GM19395 (cell line): Measurements from ENCODE around the gene STXBP4.

ENCODE experiments used
- ATAC-seq: cut with Tn5 transposase; IDR thresholded peaks from one replicate; pipeline ENCODE4 v1.9.1; 2021; ENCODE audit warnings: mild to moderate bottlenecking, moderate library complexity; ENCODE audit not compliant: unreplicated experiment

STXBP4 gene

DNA sequence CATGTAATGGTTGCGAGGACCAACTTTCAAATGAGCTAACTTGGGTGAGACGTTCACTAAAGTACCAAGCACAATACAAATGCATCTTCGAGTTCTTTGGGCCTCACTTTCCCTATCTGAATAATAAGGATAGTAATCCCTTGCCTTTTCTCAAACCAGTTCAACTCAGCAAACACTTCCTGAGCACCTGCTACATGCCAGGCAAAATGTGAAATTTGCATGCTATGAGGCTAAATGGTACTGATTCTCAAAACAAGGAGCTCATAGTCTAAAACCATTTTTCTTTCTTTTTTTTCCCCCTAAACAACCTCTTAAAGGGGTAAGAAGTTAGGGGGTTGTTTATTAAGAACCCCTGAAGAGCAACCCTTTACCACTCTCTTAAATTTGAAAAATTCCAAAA lies 194.8 kb downstream of the STXBP4 start:
- ATAC-seq = no peak

DNA sequence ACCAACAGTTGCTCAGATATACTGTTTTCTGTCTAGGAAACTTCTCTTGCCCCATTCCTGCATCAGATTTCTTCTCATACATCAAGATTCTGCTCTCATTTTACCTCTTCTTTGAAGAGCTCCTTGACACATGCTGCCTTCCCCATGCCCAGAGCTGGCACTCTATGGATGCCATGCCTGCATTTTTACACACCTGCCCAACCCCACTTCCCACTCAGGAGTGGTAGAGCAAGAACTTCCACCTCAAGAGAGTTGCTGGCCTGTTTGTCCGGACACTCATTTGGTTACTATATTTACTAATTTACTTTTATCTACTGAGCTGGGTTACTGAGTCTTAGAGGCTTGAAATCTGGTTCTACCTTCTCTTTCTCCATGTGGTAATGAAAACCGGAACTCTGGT lies 197.9 kb downstream of the STXBP4 start:
- no peak for ATAC-seq

DNA sequence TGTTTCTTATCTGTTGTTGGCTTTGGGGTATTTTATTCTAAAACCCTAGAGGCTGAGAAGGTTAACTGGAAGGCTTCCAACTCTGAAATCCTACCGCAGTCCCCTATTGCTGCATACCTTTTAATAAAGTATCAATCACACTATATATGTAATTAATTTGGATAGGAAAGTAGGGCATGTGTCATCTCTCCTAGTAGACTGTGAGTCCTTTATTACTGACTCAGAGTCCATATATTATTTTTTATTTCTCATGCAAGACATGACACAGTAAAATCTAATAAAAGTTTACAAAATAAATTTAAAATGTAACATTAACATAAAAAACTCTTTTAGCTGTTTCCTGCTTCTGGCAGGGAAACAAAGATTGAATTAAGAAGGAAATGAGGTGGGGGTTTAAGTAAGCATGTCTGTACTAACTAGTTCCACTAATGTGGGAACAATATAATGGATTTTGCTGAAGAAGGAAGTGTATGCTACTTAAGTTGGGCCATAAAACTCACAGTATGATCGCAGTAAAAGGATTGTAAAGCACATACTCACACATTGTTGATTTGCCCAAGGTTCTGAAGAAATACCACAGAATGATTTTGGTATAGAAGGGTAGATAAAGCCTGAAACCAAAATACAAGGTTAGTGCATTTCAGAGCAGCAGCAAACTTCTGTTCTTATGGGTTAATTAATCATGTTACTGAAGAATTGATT lies 198.6 kb downstream of the STXBP4 start:
- no peak for ATAC-seq

DNA sequence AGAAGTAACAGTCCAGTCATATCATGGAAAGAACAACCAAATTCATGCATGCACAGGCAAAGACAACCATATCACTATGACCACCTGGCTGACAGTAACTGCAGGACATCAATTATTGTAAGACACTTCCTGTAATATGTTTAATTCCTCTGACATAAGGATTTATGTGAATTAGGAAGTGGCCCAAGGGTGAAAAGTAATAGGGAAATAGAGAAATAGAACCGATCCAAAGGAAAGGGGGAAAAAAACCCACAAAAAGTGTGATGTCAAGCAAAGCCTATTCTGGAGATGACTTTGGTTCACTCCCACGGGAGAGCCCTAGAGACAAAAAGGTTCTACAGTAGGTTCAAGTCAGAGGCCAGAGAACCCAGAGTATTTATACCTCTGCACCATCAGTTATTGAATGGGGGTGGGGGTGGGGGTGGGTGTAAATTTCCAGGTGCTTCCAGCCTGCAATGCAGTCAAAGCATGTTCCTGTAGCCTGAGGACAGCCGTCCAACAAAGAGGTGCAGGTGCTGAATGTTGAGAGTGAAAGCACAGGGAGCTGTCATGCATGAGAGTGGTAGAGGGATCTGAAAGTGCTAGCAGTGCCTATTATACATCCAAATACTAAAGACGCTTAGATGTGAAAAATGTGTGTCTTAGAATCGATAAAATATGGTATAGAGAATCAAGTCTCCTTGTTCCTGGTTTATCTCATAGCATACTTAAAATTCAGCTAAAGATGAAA lies 200.6 kb downstream of the STXBP4 start:
- ATAC-seq = peak; percentile 89

DNA sequence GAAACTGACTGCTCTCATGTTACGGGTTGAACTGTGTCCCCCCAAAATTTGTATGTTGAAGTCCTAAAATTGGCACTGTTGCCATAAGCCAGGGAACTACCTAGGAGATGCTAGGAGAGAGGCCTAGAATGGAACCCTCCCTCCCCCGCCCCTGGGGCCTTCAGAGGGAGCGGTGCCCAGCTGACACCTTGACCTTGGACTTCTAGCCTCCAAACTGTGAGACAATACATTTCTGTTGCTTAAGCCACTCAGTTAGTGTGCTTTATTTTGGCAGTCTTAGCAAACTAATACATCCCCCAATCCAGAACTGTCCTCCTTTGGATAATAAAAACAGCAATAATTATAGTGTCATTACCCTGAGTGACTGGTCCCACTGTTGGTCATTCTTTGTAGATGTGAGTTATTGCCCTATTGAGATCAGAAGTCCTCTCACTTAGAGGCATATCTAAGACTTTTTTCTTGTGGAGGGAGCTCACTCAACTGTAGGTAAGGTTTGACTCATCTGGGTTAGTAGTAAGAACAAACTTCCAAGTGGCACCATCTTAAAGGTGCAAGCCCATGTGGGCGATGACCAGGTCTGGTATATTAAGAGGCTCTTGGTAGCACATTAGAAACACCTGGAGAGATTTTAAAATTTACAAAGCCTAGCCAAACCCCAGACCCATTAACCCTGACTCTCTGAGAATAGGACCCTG lies 203.2 kb downstream of the STXBP4 start:
- ATAC-seq = peak; percentile 35

DNA sequence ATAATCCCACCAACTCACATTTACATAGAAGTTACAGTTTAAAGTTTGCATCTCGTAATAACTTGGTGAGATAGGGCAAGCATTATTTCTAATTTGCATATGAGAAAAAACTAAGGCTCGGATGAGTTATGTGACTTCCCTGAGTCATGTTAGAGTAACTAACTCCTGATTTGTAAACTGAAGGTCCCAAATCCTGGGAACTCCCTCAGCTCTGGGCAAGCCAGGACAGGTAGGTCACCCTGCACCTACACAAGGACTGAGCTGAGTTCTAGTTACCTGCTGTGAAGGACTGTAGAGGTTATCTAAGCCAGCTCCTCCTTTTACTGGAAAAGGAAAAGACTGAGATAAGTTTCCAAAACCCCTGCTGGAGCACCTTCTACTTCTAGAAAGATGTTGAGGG lies 204.0 kb downstream of the STXBP4 start:
- ATAC-seq = peak; percentile 31

DNA sequence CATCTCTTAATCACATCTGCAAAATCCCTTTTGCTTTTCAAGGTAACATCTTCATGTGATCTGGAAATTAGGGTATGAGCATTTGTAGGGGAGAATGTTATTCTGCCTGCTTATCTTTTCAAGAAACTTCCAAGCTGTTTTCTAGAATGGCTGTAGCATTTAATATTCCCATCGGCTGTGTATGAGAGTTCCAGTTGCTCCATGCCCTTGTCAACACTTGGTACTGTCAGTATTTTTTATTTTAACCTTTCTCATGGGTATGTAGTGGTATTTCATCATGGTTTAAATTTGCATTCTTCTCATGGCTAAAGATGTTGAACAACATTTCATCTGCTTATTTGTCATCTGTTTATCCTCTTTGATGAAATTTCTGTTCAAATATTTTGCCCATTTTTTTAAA lies 205.6 kb downstream of the STXBP4 start:
- ATAC-seq = no peak

DNA sequence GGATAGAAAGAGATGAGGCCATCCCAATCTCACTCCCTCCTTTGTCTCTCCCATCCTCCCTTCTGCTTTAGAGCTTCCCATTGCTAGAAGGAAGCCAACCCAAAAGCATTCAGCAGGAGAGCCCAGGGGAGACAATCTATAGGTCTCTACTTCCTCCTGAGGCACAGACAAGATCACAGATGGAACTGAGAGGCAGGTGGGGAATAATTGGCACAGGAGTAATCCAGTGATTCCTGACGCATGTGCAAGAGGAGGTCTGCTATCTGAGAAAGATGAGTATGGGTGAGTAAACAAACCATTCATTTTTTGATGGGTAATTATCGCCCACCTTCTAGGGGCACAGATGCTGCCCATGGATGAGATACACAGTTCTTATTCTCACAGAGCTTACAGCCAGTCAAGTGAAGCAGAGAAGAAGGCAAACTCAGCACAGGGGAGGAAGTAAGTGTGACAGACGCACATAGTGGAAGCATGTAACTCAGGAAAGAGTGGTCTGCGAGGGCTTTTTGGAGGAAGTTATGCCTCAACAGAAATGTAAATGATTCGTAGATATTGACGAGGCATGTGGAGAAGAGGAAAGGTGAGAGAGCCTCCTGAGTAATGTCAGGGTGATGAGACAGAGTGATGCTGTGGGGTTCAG lies 207.3 kb downstream of the STXBP4 start:
- ATAC-seq = no peak

DNA sequence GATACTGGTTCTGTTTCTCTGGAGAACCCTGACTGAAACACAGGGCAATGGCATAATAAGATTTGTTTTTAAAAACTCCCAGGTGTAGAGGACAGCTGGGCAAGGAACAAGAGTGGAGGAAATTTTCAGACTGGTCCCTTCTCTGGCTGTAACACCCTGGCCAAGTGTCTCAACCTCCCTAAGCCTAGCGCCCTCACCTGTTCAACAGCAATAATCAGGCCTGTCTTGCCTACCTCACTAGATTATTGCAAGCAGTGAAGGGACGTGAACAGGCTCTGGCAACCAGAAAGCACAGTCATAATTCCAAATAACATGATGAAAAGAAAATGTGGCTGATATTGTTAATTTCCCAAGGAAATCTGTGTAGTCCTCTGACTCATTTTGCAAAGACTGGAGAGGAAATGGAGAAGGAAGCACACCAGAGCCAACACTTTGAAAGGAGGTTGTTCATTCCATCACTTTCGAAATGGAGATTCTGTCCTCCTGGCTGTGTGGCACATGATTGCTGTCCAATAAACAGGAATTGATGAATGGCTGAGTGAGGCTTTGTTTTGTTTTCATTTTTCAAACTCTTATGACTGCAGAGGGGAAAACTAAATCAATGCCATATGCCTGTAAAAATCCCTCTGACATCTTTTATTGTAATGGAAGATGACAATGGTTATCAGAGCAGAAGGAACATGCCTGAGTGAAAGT lies 208.7 kb downstream of the STXBP4 start:
- ATAC-seq = no peak

DNA sequence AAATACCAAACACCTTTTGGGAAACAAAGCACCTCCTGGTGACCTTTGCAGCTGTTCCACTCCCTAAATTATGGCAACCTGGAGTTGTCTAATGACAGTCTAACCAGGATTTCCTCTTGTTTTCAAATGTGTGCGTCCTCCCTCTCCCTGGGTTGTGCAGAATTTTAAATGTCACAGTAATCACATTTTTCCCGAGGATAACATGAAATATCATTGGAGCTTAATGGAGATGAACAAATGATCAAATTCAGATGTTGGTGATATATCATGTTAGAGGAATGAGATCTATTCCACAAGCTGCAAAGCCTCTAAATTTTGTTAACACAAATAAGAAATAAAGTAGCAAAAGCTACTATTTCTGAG lies 209.3 kb downstream of the STXBP4 start:
- ATAC-seq = no peak

DNA sequence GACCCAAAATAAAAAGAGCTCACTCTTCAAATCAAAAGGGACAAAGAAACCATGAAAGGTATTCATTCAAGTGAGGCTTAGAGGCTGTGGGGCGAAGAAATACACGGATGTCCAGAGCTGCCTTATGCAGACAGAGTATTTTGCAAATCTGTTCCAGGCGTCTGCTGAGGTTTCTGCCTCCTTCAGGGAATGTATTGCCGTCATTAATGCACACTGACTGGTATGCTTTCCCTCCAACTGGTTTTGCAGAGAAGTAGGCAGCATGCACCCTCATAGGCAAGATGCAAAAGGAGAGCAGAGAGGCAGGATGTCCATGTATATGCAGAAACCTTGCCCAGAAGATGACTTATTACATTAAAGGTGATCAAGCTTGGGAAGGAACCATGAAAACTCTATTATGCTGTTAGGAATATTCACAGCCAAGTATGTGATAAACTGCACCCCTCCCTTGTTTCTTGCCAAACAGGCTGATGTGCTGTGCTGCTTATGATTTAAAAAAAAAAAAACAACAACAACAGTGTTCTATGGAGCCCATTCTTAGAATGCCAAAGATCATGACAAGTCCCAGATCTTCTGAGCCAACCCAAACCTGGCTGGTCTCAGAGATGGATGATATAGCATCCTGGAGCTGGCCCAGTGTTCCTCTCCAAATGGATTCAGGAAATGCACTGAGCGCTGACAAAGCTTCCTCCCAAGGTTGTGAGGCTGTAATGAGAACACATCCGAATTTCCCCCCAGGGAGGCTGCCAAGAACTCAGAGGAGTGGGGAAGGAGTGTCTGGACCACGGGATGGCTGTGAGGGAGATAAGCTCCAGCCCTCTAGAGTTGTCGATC lies 218.6 kb downstream of the STXBP4 start:
- no peak for ATAC-seq

DNA sequence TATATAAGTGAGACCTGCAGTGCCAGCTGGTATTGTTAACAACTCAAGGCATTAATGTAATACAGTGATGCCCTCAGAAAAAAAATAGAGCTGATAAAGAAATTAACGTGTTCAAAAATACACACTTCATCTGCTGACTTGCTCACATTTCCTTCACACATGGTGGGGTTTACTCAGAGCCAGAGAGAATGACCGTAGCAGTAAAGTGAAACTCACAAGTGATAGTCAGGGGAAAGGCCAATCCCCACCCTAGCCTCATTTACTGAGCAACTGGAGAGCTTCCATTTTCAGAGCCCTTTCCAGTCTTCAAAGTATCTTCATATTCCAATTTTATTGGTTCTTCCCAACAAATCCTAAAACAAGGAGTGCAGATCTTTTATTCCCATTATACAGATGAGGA lies 222.2 kb downstream of the STXBP4 start:
- ATAC-seq = peak; percentile 71

DNA sequence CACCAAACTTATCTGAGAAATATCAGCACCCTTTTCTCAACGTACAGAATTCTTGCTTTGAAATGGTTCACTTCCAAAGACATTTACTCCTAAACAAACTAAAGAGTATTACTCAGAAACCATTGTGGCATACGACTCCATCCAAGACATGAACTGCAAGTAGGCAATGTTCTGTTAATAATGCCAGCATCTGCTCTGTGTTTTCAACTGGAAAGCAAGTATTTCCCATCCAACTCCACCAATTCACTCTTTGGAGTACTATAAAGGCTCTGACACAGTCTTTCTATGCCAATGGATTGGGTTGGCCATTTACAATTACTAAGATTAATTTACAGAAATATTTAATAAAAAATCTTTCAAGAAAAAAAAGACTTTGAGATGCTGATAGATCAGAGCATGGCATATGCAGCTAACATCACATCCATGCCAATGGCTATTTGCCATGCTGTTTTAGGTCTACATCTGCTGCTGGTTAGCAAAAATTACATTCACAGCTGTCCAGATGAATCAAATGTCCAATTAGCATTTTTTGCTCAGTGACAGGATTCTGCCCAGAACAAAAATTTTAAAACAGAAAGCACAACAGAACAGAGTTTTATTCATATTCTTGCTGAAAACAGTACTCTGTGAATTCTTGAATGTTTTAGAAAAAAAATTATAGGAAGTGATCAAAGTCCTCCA lies 230.3 kb downstream of the STXBP4 start:
- ATAC-seq = no peak

DNA sequence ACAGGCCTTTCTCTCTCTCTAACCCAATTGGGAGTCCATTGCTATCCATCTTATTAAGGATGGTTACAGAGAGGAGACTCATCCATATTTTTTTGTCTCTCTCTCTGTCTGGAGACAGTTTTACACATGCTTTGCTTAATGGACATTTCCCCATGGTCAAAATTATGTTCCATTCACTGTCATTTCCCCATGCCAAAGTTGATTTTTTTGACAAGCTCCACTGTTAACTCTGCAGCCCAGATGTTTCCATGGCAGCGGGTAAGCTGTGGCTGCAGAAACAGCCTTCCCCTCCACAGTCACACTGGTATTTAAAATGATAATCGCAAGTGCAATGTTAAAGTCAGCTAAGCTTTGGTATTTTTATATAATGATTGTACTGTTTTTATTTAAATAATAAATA lies 232.3 kb downstream of the STXBP4 start:
- ATAC-seq = no peak

DNA sequence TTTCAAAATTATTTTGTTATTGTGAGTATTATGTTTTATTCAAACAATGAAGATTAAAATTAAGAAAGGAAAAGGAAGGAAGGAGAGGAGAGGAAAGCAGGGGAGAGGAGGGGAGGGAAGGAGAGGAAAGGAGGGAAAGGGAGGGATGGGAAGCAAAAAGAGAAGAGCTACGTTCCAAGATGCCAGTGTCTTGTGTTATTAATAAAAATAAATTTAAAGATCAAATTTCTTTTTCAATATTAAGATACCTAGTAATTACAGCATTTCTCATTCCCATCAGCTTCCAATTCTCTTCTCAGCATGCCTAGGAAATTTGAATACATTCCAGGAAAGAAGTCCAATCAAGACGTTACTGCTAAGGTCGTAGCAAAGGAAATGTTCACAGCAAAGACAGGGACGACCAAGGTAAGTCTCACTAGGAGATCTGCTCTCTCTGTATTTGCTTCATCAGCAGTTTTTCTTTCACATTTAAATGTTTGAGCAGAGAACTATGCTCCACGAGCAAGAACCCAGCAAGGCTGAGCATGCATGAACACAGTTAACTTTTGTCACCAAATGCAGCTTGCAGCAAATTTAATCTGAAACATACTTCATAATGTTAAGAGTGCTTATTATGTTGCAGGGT lies 232.9 kb downstream of the STXBP4 start:
- ATAC-seq = no peak

DNA sequence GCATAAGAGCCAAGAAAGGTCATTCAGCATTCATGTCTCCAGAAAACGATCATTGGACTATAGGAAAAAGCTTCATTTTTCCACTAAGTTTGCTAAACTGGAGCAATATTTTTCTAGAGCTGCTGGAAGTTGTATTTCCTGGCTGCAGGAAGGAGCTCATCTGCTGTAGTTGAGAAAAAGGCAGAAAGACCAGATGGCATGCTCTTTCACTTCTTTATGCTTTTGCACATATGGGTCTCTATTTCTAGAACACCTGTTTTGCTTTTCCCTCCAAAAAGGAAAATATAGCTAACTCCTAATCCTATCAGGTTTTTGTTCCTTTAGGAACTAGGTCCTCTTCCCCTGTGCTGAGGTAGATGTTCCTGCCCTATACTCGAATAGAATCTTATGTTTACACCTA lies 234.3 kb downstream of the STXBP4 start:
- ATAC-seq = no peak

DNA sequence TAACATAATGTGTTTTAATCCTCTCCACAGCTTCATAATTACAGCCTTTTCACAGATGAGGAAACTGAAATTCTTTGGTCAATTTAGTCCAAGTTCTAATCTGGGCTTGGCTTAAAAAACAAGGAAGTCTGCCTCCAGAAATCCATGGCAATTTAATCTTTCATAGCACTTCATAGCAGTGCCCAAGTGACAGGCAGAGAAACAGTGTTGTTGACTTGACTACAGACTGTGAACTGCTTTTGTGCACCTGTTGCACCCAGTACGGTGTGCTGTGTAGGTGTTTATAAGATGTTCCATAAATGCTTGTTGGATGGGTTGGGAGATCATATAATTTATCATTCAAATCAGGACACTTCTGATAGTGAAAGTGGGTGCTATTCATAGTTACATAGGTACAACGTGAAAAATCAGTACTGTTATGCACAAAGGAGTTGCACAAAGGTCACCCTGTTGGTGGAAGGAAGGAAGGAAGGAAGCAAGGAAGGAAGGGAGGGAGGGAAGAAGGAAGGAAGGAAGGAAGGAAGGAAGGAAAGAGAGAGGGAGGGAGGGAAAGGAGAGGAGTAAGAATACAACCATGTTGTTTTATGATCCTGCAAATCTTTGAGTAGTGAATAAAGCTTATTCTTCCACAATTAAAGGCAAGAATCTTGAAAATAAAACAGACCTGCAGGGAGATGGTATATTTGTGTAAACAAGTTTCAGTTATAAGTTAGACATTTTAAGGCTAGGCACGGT lies 239.7 kb downstream of the STXBP4 start:
- ATAC-seq = no peak

DNA sequence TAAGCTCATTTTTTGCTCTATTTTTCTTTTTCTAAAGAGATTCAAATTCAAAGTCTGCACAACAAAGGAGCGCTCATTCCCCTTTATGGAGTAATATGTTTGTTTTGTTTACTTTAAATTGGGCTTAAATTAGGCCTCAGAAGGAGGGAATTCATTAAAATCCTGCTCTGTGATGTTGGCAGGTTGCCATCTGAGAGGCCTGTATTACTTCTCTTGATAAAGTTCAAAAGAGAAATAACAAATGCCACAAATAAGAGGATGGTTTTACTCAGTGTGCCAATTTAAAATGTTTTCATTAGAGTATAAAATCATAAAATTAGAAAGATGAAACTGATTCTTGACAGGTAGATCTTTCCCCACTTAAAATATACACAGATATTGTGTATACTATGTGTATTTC lies 241.7 kb downstream of the STXBP4 start:
- ATAC-seq = no peak

DNA sequence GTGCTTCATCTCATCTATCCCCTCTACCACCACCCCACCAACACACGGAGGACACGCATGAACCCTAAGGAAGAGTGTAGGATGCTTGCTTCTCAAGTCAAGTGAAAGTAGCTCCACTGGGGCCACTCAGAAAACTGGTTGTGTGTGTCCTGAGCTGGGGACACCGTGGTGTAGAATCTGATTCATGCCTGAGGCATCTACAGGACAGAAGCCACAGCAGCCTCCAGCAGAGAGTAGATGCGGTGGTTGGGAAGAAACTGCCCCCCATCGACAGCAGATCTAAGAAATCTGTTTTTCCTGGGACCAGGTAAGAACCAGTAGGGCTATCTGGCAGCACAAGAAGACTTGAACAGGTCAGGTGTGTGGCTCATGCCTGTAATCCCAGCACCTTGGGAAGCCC lies 244.3 kb downstream of the STXBP4 start:
- no peak for ATAC-seq
